C4-2B (cell line): ENCODE data around the gene GOT1.

Experiments used
- H3K27ac ChIP-seq: fragments of 450-650 bp; 2 replicates; pipeline ENCODE4 v1.5.1; 2017
- ZFX ChIP-seq: fragments of 450-650 bp; IDR thresholded peaks from 2 replicates; pipeline ENCODE4 v1.6.1; 2017
- TF ChIP-seq, protein P1 (sequence below): fragments of 450-650 bp; conservative IDR thresholded peaks from 2 replicates; pipeline ENCODE4 v1.5.1; 2017; ENCODE audit warnings: mild to moderate bottlenecking

The GOT1 gene

GRCh38 chr10:99364125-99364524, 66.3 kb downstream of the GOT1 start:
- TF ChIP-seq, protein P1, sequence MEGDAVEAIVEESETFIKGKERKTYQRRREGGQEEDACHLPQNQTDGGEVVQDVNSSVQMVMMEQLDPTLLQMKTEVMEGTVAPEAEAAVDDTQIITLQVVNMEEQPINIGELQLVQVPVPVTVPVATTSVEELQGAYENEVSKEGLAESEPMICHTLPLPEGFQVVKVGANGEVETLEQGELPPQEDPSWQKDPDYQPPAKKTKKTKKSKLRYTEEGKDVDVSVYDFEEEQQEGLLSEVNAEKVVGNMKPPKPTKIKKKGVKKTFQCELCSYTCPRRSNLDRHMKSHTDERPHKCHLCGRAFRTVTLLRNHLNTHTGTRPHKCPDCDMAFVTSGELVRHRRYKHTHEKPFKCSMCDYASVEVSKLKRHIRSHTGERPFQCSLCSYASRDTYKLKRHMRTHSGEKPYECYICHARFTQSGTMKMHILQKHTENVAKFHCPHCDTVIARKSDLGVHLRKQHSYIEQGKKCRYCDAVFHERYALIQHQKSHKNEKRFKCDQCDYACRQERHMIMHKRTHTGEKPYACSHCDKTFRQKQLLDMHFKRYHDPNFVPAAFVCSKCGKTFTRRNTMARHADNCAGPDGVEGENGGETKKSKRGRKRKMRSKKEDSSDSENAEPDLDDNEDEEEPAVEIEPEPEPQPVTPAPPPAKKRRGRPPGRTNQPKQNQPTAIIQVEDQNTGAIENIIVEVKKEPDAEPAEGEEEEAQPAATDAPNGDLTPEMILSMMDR, result no peak
- no peak for TF ChIP-seq ZFX
- no peak overlapping the region for H3K27ac ChIP-seq

DNA sequence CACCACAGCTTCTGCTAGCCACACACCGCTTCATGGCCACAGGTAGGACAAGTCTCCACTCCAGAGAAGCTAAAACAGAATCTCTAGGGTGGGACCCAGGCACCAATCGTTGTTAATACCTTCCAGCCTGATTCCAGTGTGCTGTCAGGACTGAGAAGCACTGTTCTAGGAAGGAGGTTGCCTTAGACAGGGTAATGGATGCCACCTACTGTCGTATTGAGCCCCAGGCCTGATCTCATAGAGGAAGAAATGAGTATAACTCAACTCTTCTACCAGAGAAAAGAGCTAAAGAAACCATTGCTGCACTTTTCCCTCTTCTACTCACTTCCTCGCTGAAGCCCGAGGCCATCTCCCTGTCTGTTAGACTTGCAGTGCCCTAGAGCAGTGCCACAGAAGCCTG, 69.5 kb downstream of the GOT1 start:
- TF ChIP-seq ZFX, result no peak
- TF ChIP-seq, protein P1, result no peak
- no peak overlapping the region for H3K27ac ChIP-seq

- no peak overlapping the region for H3K27ac ChIP-seq
- TF ChIP-seq, protein P1, result no peak
- no peak for TF ChIP-seq ZFX
These were observed 72.3 kb downstream of the GOT1 start for GRCh38 chr10:99358101-99358500.

DNA sequence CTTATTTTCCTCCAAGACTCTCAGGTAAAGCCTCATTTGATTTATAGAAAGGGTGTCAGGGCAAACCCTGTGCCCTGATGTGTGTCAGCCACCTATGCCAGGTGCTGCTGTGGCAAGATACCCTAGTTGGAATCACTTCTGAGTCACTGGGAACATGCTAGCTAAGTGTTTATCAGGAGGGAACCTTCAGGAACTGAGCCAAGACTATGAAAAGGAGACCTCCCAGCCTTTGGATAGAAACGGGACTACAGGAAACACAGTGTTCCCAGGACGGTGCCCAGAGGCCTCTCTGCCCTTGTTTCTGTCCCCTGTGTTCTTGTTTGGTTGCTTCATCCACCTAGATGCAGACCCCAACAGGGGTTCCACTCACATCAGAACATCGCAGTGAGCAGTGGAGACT, 72.7 kb downstream of the GOT1 start:
- H3K27ac ChIP-seq, result no peak overlapping the region
- TF ChIP-seq, protein P1, result no peak
- TF ChIP-seq ZFX, result no peak

DNA sequence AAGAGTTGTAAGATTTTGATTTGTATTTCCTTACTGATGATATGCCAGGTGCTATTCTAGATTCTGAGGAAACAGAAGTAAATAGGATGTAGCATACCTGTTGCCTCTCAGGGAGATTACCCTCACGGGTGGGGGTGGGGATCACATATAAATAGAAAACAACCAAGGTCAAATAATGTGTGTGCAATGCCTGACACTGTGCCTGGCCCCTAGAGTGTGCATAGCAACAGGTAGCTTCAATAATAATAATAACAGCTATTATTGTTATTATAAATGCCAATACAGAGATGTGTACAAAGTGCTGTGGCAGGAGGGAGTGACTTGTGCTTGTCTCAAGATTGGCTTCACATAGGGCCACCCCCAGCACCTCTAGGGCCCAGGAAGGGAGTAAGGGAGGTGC, 77.2 kb downstream of the GOT1 start:
- H3K27ac ChIP-seq, result no peak overlapping the region
- TF ChIP-seq, protein P1, result no peak
- TF ChIP-seq ZFX, result no peak

GRCh38 chr10:99347672-99348071, 82.8 kb downstream of the GOT1 start:
- no peak overlapping the region for H3K27ac ChIP-seq
- TF ChIP-seq, protein P1, result no peak
- no peak for TF ChIP-seq ZFX
